GM19193 (cell line): ENCODE measurements around the gene SIK2.

Source experiments
- POLR2A ChIP-seq: IDR thresholded peaks from 4 replicates; pipeline ENCODE4 v1.6.1; 2011; ENCODE audit not compliant: insufficient read depth, insufficient read length; ENCODE audit errors: extremely low read depth

SIK2 gene

DNA sequence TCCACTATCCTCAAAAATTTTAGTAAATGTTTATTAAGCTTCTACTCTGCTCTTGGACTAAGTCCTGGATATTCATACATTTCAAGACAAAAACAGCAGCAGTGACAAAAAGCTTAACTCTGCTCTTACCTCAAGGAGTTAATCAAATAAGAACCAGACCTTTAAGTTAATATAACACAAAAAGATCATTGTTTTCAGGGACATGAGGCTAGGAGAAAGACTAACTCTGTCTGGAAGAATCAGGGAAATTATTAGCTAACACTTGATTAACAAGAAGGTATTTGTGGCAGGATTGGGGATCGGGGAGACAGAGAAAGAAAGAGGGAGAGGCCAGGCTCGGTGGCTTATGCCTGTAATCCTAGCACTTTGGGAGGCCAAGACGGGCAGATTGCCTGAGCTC is 89.5 kb downstream of the SIK2 start:
- TF ChIP-seq POLR2A = no peak

DNA sequence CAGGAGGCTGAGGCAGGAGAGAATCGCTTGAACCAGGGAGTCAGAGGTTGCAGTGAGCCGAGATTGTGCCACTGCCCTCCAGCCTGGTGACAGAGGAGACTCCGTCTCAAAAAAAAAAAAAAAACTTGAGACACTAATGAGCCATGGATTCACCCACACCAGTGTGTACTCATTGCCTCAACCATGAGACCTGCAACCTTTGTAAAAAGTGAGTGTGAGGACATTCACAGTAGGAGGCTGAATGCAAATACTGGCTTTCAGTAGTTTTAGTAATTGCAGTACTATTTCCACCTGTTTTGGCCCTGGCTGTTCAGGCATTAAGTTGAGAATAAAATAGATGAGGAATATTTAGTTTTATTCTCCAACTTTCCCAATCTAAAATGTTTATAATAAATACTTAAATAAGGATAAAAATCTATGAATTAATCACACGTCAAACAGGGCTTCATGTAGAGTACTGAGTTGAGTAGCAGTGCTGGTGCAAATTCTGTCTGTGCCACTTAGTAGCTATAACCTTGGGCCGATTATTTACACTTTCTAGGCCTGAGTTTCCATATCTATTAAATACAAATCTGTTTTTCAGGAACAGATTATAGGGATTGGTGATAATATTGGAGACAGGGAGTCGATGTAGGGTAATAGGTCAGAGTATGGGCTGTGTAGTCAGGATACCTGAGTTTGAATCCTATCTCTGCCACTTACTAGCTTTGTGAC is 91.1 kb downstream of the SIK2 start:
- TF ChIP-seq POLR2A = no peak

- TF ChIP-seq POLR2A = no peak
Measured at GRCh38 chr11:111694851-111695250, 92.6 kb downstream of the SIK2 start.

- TF ChIP-seq POLR2A = no peak
Measured at GRCh38 chr11:111696556-111696955, 94.3 kb downstream of the SIK2 start.

DNA sequence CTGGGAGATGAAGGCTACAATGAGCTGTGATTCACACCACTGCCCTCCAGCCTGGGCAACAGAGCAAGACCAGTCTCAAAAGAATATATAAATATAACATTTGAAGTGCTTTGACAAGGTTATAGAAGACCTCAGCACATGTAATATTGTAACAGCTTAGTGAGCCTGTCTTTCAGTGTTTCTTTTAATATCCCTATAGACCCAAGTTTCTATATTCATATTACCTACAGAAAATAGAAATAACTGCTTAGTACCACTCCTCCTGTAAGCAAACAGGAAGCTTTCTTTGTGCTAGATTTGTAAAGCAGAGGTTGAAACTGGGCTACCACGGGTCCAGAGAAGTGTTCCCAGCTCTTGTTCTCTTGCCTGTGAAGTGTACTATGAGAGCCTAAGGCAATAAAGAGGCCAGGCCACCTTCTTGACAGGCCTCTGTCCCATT is 95.7 kb downstream of the SIK2 start:
- TF ChIP-seq POLR2A = no peak

GRCh38 chr11:111698852-111699559 is 96.8 kb downstream of the SIK2 start:
- TF ChIP-seq POLR2A = no peak

- no peak for TF ChIP-seq POLR2A
Measured at GRCh38 chr11:111699579-111700156, 97.4 kb downstream of the SIK2 start.

DNA sequence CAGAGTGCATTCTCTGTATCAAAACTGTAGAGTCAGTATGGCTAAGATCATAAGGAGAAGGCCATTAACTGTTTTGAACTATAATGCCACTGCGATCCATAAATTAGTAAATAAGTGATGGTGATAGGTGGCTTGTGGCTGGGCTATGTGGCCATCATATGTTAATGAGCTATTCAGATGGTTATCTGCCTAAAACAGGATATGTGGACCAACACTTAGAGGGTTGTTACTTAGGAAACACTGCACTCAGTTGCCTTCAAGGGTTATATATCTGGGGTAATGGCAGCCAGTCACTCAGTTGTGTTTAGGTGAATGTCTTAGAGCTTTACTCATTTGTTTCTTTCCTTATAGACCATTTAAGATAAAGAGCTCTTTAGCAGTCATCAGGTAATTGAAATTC is 97.9 kb downstream of the SIK2 start:
- no peak for TF ChIP-seq POLR2A

GRCh38 chr11:111702623-111703022 is 100.4 kb downstream of the SIK2 start:
- TF ChIP-seq POLR2A = no peak

GRCh38 chr11:111703576-111703975 is 101.3 kb downstream of the SIK2 start:
- no peak for TF ChIP-seq POLR2A

- no peak for TF ChIP-seq POLR2A
Measured at GRCh38 chr11:111707039-111707690, 104.9 kb downstream of the SIK2 start.

GRCh38 chr11:111707691-111708067 is 105.4 kb downstream of the SIK2 start:
- no peak for TF ChIP-seq POLR2A

- no peak for TF ChIP-seq POLR2A
Measured at GRCh38 chr11:111714522-111714921, 112.3 kb downstream of the SIK2 start.

DNA sequence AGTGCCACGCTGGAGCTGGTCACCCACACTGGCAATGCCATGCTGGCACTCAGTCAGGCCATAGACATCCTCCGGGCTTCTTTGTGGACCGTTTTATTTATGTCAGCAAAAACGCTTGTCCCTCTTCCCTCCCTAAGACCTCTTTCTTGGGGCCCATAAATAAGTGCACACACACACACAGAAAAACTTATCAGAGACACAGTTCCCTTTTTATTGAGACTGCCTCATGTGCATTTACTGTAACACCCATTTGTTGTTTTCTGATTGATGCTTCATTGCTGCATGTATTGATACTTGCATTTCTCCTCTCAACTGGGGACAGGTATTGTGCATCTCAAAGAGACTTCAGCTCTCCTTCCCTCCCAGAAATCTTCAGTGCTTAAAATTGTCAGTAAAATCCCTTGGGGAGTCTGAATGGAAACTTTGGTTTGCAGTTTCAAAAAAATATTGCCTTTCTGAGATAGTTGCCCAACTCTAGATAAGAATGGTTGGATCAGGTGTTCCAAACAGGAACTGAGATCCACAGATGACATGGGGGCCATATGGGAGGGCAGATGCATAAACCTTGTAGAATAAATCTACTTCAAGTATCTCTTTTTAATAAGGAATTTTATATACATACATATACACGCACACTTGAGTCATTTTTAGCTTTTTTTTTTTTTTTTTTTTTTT is 113.0 kb downstream of the SIK2 start:
- no peak for TF ChIP-seq POLR2A

DNA sequence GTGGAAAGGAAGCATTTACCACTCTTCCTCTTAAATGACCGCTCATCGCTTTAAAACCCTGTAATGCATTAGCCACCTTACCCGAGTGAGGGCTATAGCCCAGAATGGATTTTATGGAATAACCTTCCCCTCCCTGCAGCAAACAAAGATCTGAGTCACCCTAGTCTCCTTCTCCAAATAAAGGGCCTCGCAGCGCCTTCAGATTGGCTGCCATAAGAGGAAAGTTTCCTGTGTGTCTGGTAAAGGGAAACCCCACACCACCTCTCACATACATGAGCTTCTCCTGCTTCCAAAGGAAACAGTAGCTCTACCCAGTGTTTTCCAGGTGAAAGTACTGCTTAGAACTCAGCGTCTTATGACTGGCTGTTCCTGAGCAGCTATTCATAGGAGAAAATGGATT is 116.2 kb downstream of the SIK2 start:
- no peak for TF ChIP-seq POLR2A
